NCI-H1694 (cell line): ENCODE measurements around the gene ANKMY1.
A peak's percentile ranks its signal among the peaks of the same experiment; 100 is the strongest.

Experiments used
- DNase-seq: peaks from one replicate; lab custom pipeline; 2025; lab: John Stamatoyannopoulos, UW

Gene ANKMY1

GRCh38 chr2:240557808-240558207 lies at the start of gene ANKMY1:
ANKMY1 (minus strand) TSS chr2:240557988; CDS start chr2:240557335, 653 bp downstream.
- no peak for DNase-seq

GRCh38 chr2:240605867-240606743 lies 48.3 kb upstream of the ANKMY1 start:
- DNase-seq: no peak

- no peak for DNase-seq
Measured at GRCh38 chr2:240604939-240605716, 47.3 kb upstream of the ANKMY1 start.

- DNase-seq: no peak
Measured at GRCh38 chr2:240604291-240604938, 46.6 kb upstream of the ANKMY1 start.

- DNase-seq: no peak
Measured at GRCh38 chr2:240603846-240604245, 46.1 kb upstream of the ANKMY1 start.

GRCh38 chr2:240603081-240603835 lies 45.5 kb upstream of the ANKMY1 start:
- DNase-seq: no peak

- DNase-seq: no peak
Measured at GRCh38 chr2:240602266-240603050, 44.7 kb upstream of the ANKMY1 start.

GRCh38 chr2:240601831-240602160 lies 44.0 kb upstream of the ANKMY1 start:
- no peak for DNase-seq

- DNase-seq: no peak
Measured at GRCh38 chr2:240601061-240601830, 43.5 kb upstream of the ANKMY1 start.

- no peak for DNase-seq
Measured at GRCh38 chr2:240600451-240600961, 42.7 kb upstream of the ANKMY1 start.

- DNase-seq: no peak
Measured at GRCh38 chr2:240599141-240599583, 41.4 kb upstream of the ANKMY1 start.

GRCh38 chr2:240598311-240598911 lies 40.6 kb upstream of the ANKMY1 start:
- DNase-seq: no peak

- no peak for DNase-seq
Measured at GRCh38 chr2:240597419-240598181, 39.8 kb upstream of the ANKMY1 start.

GRCh38 chr2:240597054-240597418 lies 39.2 kb upstream of the ANKMY1 start:
- no peak for DNase-seq

GRCh38 chr2:240596491-240596931 lies 38.7 kb upstream of the ANKMY1 start:
- no peak for DNase-seq

GRCh38 chr2:240596080-240596460 lies 38.3 kb upstream of the ANKMY1 start:
- DNase-seq: no peak

- DNase-seq: peak; percentile 53
Measured at GRCh38 chr2:240595381-240596079, 37.7 kb upstream of the ANKMY1 start.
